CD4-positive, alpha-beta T cell (primary cell): ENCODE data around the gene PANX2. TPM values are rescaled to one million over a fixed set of nuclear protein-coding genes. Genes with fewer than 3 reads are reported as not detected.

Experiments
- ATAC-seq: fragments of 200-7000 bp; cut with Tn5 transposase; one replicate; pipeline ENCODE4 v1.10.0; 2022; ENCODE audit warnings: mild to moderate bottlenecking; ENCODE audit not compliant: poor library complexity
- CTCF ChIA-PET: fragments of 350-600 bp; sonication (Branson Sonifier 250); formaldehyde crosslinking; loops from one replicate; lab custom pipeline; 2021; ENCODE audit warnings: antibody characterized with exemption, inconsistent platforms; lab: Charles Lee
- POLR2A ChIA-PET: fragments of 350-600 bp; sonication (Branson Sonifier 250); formaldehyde crosslinking; loops from one replicate; lab custom pipeline; 2021; ENCODE audit warnings: antibody characterized with exemption, inconsistent platforms; lab: Charles Lee
- DNase-seq, 14 experiments: peaks; one replicate each; pipeline ENCODE4 v3.0.0-alpha.2; 2013 to 2020; ENCODE audit warnings: mixed read lengths in 2 of 14
- H3K27ac ChIP-seq, 2 donors: one replicate each; pipeline versions ENCODE4 v1.5.1 to v1.7.0; 2013; ENCODE audit warnings: low read length in 2 of 2, low read depth in 1 of 2, mild to moderate bottlenecking in 1 of 2
- H3K27me3 ChIP-seq, 2 experiments: 1 replicate in 1 of 2; 2 replicates in 1 of 2; pipeline versions ENCODE4 v1.6.1 to v1.7.0; 2013; ENCODE audit warnings: low read length in 2 of 2, control low read depth in 1 of 2, mild to moderate bottlenecking in 1 of 2, moderate library complexity in 1 of 2; ENCODE audit not compliant: insufficient read depth in 2 of 2, control insufficient read depth in 1 of 2
- H3K36me3 ChIP-seq: one replicate; pipeline ENCODE4 v1.6.1; 2013; ENCODE audit warnings: low read length, control low read depth; ENCODE audit not compliant: insufficient read depth
- H3K4me1 ChIP-seq: one replicate; pipeline ENCODE4 v1.6.1; 2013; ENCODE audit warnings: low read length, control low read depth; ENCODE audit not compliant: insufficient read depth
- H3K4me3 ChIP-seq: one replicate; pipeline ENCODE4 v1.5.1; 2013; ENCODE audit warnings: mild to moderate bottlenecking, low read length, moderate library complexity
- H3K9me3 ChIP-seq, 2 experiments: 1 replicate in 1 of 2; 2 replicates in 1 of 2; pipeline versions ENCODE4 v1.6.1 to v1.7.0; 2013; ENCODE audit warnings: low read length in 2 of 2, mild to moderate bottlenecking in 2 of 2, control low read depth in 1 of 2, moderate library complexity in 1 of 2; ENCODE audit not compliant: control insufficient read depth in 1 of 2, insufficient read depth in 1 of 2
- H3K27ac Mint-ChIP-seq: one replicate; pipeline ENCODE4 v1.8.0; 2020; ENCODE audit warnings: mixed read lengths
- H3K27me3 Mint-ChIP-seq: one replicate; pipeline ENCODE4 v1.8.0; 2021; ENCODE audit warnings: mixed read lengths
- H3K36me3 Mint-ChIP-seq: one replicate; pipeline ENCODE4 v1.8.0; 2021; ENCODE audit warnings: low read depth, mixed read lengths
- H3K4me1 Mint-ChIP-seq: one replicate; pipeline ENCODE4 v1.8.0; 2021; ENCODE audit warnings: low read depth, mixed read lengths
- H3K4me3 Mint-ChIP-seq: one replicate; pipeline ENCODE4 v1.8.0; 2020; ENCODE audit warnings: mild to moderate bottlenecking, mixed read lengths
- H3K9me3 Mint-ChIP-seq: one replicate; pipeline ENCODE4 v1.8.0; 2020; ENCODE audit warnings: mixed read lengths
- CTCF ChIP-seq: fragments of 200-600 bp; IDR thresholded peaks from one replicate; pipeline ENCODE4 v1.8.0; 2022; ENCODE audit warnings: antibody characterized with exemption, mild to moderate bottlenecking
- intact Hi-C, 2 experiments: fragments of 100-400 bp; cut with DNase I in 1 of 2; cut with micrococcal nuclease in 1 of 2; formaldehyde crosslinking; loops; one replicate each; pipeline versions ENCODE4 v1.15.1 to v1.9.0; 2023 to 2025; cut with DNase I, micrococcal nuclease
- total RNA-seq, 174 experiments: library from RNA in 2 of 174; stranded (reverse) in 2 of 174; gene quantifications; one replicate each; pipeline ENCODE4 v1.2.3 and lab custom pipeline; 2021 to 2026

Gene PANX2
- total RNA-seq, 2 experiments from 2014 or later = 0.11 to 0.16 TPM

- Histone ChIP-seq H3K9me3 (peaks cover 0 to 4% of the 10 kb centered on the region in 2 experiments), H3K27me3 (no peaks in the 10 kb centered on the region), H3K36me3 (no peaks in the 10 kb centered on the region), H3K4me1 (no peaks in the 10 kb centered on the region), H3K4me3 (no peak overlapping the region), H3K27ac (no peak overlapping the region)
- Mint-ChIP-seq H3K27ac (no peak overlapping the region), H3K4me1 (no peaks in the 10 kb centered on the region), H3K27me3 (peaks cover 7% of the 10 kb centered on the region), H3K4me3 (no peak overlapping the region), H3K9me3 (no peaks in the 10 kb centered on the region), H3K36me3 (no peaks in the 10 kb centered on the region)
- no peak for ATAC-seq
- ChIA-PET CTCF (no interaction called here), POLR2A (no interaction called here)
- intact Hi-C loops = loop anchor here in 1 of 2 experiments (10.0 kb wide), 1 partner anchor 218 kb away; no protein-coding TSS in a partner anchor
- no peak for DNase-seq
- TF ChIP-seq CTCF = no peak
These were observed 27.4 kb upstream of the PANX2 start for GRCh38 chr22:50143096-50143495.

- ChIA-PET CTCF (interaction anchor here (0.5 to 0.6 kb wide), 2 partner anchors 33 to 476 kb away, joined by 3 read pairs; no protein-coding TSS in a partner anchor), POLR2A (no interaction called here)
- Mint-ChIP-seq H3K27ac (no peak overlapping the region), H3K4me1 (peaks cover under 1% of the 10 kb centered on the region), H3K9me3 (no peaks in the 10 kb centered on the region), H3K4me3 (no peak overlapping the region), H3K36me3 (no peaks in the 10 kb centered on the region), H3K27me3 (peaks cover 4% of the 10 kb centered on the region)
- TF ChIP-seq CTCF = no peak
- H3K4me3 ChIP-seq = no peak overlapping the region
- no peaks in the 10 kb centered on the region for H3K36me3 ChIP-seq
- ATAC-seq = no peak
- H3K9me3 ChIP-seq = peaks cover 0 to 4% of the 10 kb centered on the region in 2 experiments
- DNase-seq = no peak
- H3K4me1 ChIP-seq = peaks cover 3% of the 10 kb centered on the region
- intact Hi-C loops = loop anchor here in 1 of 2 experiments (10.0 kb wide), 1 partner anchor 219 kb away; no protein-coding TSS in a partner anchor
- no peaks in the 10 kb centered on the region for H3K27me3 ChIP-seq
- no peak overlapping the region for H3K27ac ChIP-seq
These were observed 26.4 kb upstream of the PANX2 start for GRCh38 chr22:50144005-50144614.

- H3K9me3 Mint-ChIP-seq = no peaks in the 10 kb centered on the region
- no peak overlapping the region for H3K27ac Mint-ChIP-seq
- peaks cover 3% of the 10 kb centered on the region for H3K27me3 Mint-ChIP-seq
- no peak for ATAC-seq
- ChIA-PET POLR2A (no interaction called here), CTCF (no interaction called here)
- peaks cover 6% of the 10 kb centered on the region for H3K4me1 ChIP-seq
- no peak overlapping the region for H3K4me3 ChIP-seq
- no peak for TF ChIP-seq CTCF
- H3K4me1 Mint-ChIP-seq = peaks cover 4% of the 10 kb centered on the region
- intact Hi-C loops = loop anchor here in 1 of 2 experiments (5.0 to 10.0 kb wide), 4 partner anchors 181 to 476 kb away; partner anchors contain the start of genes DENND6B and PPP6R2
- no peak overlapping the region for H3K27ac ChIP-seq
- no peaks in the 10 kb centered on the region for H3K36me3 ChIP-seq
- no peak for DNase-seq
- H3K36me3 Mint-ChIP-seq = no peaks in the 10 kb centered on the region
- no peaks in the 10 kb centered on the region for H3K27me3 ChIP-seq
- H3K4me3 Mint-ChIP-seq = no peak overlapping the region
- H3K9me3 ChIP-seq = peaks cover 0 to 4% of the 10 kb centered on the region in 2 experiments
These were observed 24.7 kb upstream of the PANX2 start for GRCh38 chr22:50145721-50146438.
